OCI-LY3 (cell line): Measurements from ENCODE around the gene UROC1.

Experiments
- H2AFZ ChIP-seq: fragments of 200-600, 300-600 bp; shearing (Covaris generic); 2 replicates; pipeline ENCODE4 v1.6.0; 2014; ENCODE audit warnings: antibody characterized with exemption, low read depth, low read length
- H3K27ac ChIP-seq: fragments of 200-600, 300-600 bp; sonication (generic); 2 replicates; pipeline ENCODE4 v1.5.1; 2014; ENCODE audit warnings: mild to moderate bottlenecking, low read length, moderate library complexity, mixed read lengths
- H3K27me3 ChIP-seq: fragments of 200-600, 300-600 bp; sonication (generic); 2 replicates; pipeline ENCODE4 v1.6.1; 2014; ENCODE audit warnings: low read depth, low read length, mixed read lengths
- H3K36me3 ChIP-seq: fragments of 200-600, 300-600 bp; sonication (generic); replicated peaks from 2 replicates; pipeline ENCODE3; 2014; ENCODE audit warnings: low read depth, low read length, mixed read lengths
- H3K4me1 ChIP-seq: fragments of 300-600, 200-600 bp; sonication (generic); 2 replicates; pipeline ENCODE4 v1.6.1; 2014; ENCODE audit warnings: low read length, mixed read lengths
- H3K4me2 ChIP-seq: fragments of 200-600, 300-600 bp; sonication (generic); 2 replicates; pipeline ENCODE4 v1.6.1; 2014; ENCODE audit warnings: low read length, mixed read lengths
- H3K4me3 ChIP-seq: fragments of 300-600, 200-600 bp; sonication (generic); 2 replicates; pipeline ENCODE4 v1.5.1; 2014; ENCODE audit warnings: antibody characterized with exemption, mild to moderate bottlenecking, low read length, moderate library complexity
- H3K79me2 ChIP-seq: fragments of 300-600, 200-600 bp; shearing (Covaris generic); 2 replicates; pipeline ENCODE4 v1.6.1; 2014; ENCODE audit warnings: mild to moderate bottlenecking, low read length, mixed read lengths
- H3K9ac ChIP-seq: fragments of 300-600, 200-600 bp; shearing (Covaris generic); 2 replicates; pipeline ENCODE4 v1.6.0; 2014; ENCODE audit warnings: mild to moderate bottlenecking, low read length, moderate library complexity
- H3K9me3 ChIP-seq: fragments of 200-600, 300-600 bp; shearing (Covaris generic); 2 replicates; pipeline ENCODE4 v1.6.1; 2014; ENCODE audit warnings: low read length, mixed read lengths; ENCODE audit not compliant: insufficient read depth
- H4K20me1 ChIP-seq: fragments of 200-600, 300-600 bp; sonication (generic); 2 replicates; pipeline ENCODE4 v1.6.1; 2016; ENCODE audit warnings: low read length, mixed read lengths; ENCODE audit not compliant: insufficient read depth
- EZH2phosphoT487 ChIP-seq: fragments of 200-600 bp; shearing (Covaris generic); IDR thresholded peaks from 2 replicates; pipeline ENCODE4 v1.6.1; 2018; ENCODE audit warnings: antibody characterized with exemption, mixed run types, low read depth
- TF ChIP-seq, protein P1 (sequence below): fragments of 200-600, 300-600 bp; sonication (generic); IDR thresholded peaks from 2 replicates; pipeline ENCODE4 v1.5.1; 2014; ENCODE audit warnings: antibody characterized with exemption, low read length, low read depth

UROC1 gene

DNA sequence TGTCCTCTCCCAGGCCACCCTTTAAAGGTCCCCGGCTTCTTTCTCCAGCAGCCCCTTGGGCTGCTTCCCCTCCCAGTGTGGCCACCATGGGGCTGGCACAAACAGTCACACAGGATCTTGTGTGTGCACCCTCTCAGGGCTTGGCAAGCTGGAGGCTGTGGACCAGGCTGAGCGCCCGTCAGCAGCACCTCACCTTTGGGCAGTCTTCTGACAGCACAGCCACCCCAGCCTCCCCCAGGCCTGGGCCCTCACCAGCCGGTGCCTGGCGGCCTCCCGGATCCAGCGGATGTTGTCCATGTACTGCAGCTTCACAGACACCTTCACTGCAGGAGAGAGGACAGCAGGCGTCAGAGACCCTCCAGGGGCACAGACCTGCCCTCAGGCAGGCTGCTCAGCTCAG, 21.8 kb downstream of the UROC1 start:
- H3K27ac ChIP-seq = no peak overlapping the region
- no peaks in the 10 kb centered on the region for H3K79me2 ChIP-seq
- H3K4me3 ChIP-seq = no peak overlapping the region
- no peak overlapping the region for H2AFZ ChIP-seq
- no peak overlapping the region for H3K4me2 ChIP-seq
- H3K9me3 ChIP-seq = no peaks in the 10 kb centered on the region
- H3K9ac ChIP-seq = no peak overlapping the region
- H3K36me3 ChIP-seq = no peaks in the 10 kb centered on the region
- H3K4me1 ChIP-seq = no peaks in the 10 kb centered on the region
- peaks cover 5% of the 10 kb centered on the region; the same call in 1 of the 2 replicates for H3K27me3 ChIP-seq
- TF ChIP-seq, protein P1, sequence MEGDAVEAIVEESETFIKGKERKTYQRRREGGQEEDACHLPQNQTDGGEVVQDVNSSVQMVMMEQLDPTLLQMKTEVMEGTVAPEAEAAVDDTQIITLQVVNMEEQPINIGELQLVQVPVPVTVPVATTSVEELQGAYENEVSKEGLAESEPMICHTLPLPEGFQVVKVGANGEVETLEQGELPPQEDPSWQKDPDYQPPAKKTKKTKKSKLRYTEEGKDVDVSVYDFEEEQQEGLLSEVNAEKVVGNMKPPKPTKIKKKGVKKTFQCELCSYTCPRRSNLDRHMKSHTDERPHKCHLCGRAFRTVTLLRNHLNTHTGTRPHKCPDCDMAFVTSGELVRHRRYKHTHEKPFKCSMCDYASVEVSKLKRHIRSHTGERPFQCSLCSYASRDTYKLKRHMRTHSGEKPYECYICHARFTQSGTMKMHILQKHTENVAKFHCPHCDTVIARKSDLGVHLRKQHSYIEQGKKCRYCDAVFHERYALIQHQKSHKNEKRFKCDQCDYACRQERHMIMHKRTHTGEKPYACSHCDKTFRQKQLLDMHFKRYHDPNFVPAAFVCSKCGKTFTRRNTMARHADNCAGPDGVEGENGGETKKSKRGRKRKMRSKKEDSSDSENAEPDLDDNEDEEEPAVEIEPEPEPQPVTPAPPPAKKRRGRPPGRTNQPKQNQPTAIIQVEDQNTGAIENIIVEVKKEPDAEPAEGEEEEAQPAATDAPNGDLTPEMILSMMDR = no peak
- TF ChIP-seq EZH2phosphoT487 = no peak
- H4K20me1 ChIP-seq = no peaks in the 10 kb centered on the region

DNA sequence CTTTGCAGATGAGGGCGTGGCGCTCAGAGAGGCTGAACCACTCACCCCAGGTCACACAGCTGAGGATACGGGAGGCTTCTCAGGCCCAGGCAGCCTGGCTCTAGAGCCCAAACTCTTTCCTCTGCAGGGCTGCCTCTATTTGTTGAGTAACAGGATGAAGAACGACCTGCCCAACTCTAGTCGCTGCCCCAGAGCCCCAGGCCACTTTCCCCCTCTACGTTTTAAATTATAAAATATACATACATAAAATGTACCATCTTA, 22.7 kb downstream of the UROC1 start:
- H4K20me1 ChIP-seq = no peaks in the 10 kb centered on the region
- no peak overlapping the region for H3K4me3 ChIP-seq
- no peaks in the 10 kb centered on the region for H3K79me2 ChIP-seq
- no peaks in the 10 kb centered on the region for H3K36me3 ChIP-seq
- no peak overlapping the region for H2AFZ ChIP-seq
- no peak overlapping the region for H3K27ac ChIP-seq
- no peaks in the 10 kb centered on the region for H3K4me1 ChIP-seq
- TF ChIP-seq, protein P1 = no peak
- TF ChIP-seq EZH2phosphoT487 = no peak
- H3K9me3 ChIP-seq = no peaks in the 10 kb centered on the region
- H3K27me3 ChIP-seq = peaks cover 5% of the 10 kb centered on the region; the same call in 1 of the 2 replicates
- H3K9ac ChIP-seq = no peak overlapping the region
- H3K4me2 ChIP-seq = no peak overlapping the region

DNA sequence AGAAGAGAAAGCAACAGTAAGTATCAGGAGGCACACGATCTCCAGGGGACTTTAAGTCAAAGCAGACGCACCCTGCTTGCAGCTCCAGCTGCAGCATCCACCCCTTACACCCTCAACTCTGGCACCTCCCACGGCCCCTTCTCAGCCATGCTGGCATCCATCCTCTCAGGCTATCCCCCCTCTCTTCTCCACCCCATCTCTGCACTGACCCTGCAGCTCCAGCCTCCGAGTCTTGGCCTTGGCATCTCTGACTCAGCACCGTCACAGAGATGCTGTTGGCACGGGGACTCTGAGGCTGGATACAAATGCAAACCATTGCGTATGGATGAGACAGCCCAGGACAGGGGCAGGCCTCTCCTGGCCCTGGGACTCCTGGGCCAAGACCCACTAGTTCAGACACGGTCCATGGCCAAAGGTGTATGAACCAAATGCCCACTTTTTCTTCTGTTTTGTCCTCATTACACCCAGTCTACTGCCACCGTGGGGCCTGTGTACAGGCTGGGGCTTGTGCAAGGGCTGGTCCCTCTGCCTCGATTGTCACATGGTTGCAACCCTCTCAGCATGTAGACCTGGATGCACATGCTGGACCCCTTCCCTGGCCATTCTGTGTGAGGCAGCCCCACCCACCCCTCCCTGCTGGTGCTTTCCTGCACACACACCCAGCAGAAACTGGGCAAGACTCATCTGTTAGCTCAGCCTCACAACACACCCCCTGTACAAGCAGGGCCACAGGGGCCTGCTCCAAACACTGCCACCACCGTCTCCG, 23.2 kb downstream of the UROC1 start:
- H3K36me3 ChIP-seq = no peaks in the 10 kb centered on the region
- no peak overlapping the region for H3K4me3 ChIP-seq
- peaks cover 5% of the 10 kb centered on the region; the same call in 1 of the 2 replicates for H3K27me3 ChIP-seq
- TF ChIP-seq, protein P1 = no peak
- TF ChIP-seq EZH2phosphoT487 = no peak
- H3K27ac ChIP-seq = no peak overlapping the region
- no peaks in the 10 kb centered on the region for H3K79me2 ChIP-seq
- H3K4me2 ChIP-seq = no peak overlapping the region
- H3K4me1 ChIP-seq = no peaks in the 10 kb centered on the region
- no peaks in the 10 kb centered on the region for H3K9me3 ChIP-seq
- H4K20me1 ChIP-seq = no peaks in the 10 kb centered on the region
- H3K9ac ChIP-seq = no peak overlapping the region
- H2AFZ ChIP-seq = no peak overlapping the region

DNA sequence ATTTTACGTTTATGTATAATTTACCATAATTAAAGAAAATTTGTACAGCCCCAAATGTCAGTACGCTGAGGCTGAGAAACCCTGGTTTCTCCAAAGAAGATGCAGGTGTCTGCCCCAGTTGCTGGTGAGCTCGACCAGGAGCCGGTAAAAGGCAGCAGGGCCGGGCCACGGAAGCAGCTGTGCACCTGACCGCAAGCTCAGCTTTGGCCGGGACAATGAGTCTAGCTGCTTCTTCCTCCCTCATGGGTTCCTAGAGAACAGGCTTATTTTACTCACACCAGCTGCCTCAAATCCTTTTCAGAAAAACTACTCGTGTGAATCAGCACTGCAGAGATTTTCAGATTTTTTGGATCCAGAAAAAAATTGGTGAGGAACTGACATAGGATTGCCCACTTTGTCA, 23.8 kb downstream of the UROC1 start:
- Histone ChIP-seq H3K27me3 (peaks cover 5% of the 10 kb centered on the region; the same call in 1 of the 2 replicates), H3K9me3 (no peaks in the 10 kb centered on the region), H3K9ac (no peak overlapping the region), H3K4me3 (no peak overlapping the region), H2AFZ (no peak overlapping the region), H3K4me2 (no peak overlapping the region), H3K79me2 (no peaks in the 10 kb centered on the region), H4K20me1 (no peaks in the 10 kb centered on the region), H3K4me1 (no peaks in the 10 kb centered on the region), H3K36me3 (no peaks in the 10 kb centered on the region), H3K27ac (no peak overlapping the region)
- TF ChIP-seq EZH2phosphoT487 = no peak
- TF ChIP-seq, protein P1 = no peak
